Activated T-cell treated with anti-CD3 and anti-CD28 coated beads for 4 hours (primary cell): Measurements from ENCODE around the gene VGF.
"Not testable (repeated sequence)": the region's sequence is repeated elsewhere in the genome, so short reads cannot be mapped to it uniquely, and the experiment has no call there.

ENCODE experiments used
- DNase-seq: peaks from one replicate; pipeline ENCODE4 v3.0.0-alpha.2; 2020

Gene VGF

DNA sequence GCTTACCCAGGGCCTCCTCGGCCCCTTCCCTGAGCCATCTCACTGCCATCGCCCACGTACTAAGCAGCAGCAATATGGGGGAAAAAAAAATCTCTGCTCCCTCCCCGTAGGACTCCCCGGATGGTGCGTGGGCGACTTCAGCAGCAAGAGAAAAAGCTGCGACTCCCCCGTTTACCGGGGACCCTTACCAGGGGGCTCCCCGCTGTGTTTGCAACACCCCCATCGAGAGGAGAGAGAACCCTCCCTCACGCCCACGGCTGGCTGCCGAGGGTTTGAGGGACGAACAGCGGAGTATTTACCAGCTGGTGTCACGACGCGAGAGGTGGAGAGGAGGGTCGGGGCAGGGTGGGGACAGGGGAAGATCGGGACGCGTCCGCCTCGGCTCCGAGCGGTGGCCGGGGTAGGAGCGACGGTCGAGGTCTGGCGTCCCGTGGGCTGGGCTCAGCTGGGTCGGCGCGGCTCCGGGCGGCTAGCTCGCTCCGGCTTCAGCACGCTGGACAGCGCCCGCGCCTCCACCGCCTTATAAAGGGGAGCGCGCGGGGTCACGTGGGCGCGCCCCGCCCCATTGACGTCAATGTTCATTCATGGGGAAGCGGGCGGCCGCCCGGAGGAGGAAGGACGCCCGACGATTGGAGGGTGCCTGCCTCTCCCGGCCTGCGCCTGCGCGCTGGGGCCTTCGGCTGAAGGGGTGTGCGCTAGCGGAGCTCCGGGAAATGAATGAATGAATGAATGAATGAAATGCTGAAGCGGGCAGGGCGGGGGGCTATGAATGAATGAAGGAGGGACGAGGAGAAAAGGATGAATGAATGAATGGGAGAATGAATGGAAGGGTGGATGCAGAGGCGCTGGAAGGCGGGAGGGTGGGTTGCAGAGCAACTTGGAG is at the start of gene VGF:
VGF (minus strand) TSS at position 495 of the 883 bp plus-strand sequence. CDS start 726 bp downstream, outside the sequence.
- DNase-seq = peak; percentile 83

- DNase-seq = no peak
These were observed 46.6 kb upstream of the VGF start for GRCh38 chr7:101212014-101212413.

GRCh38 chr7:101211501-101211900 is 46.1 kb upstream of the VGF start:
- no peak for DNase-seq

- no peak for DNase-seq
These were observed 44.8 kb upstream of the VGF start for GRCh38 chr7:101210143-101210542.

GRCh38 chr7:101208794-101209193 is 43.4 kb upstream of the VGF start:
- no peak for DNase-seq

GRCh38 chr7:101207459-101207858 is 42.1 kb upstream of the VGF start:
- no peak for DNase-seq

DNA sequence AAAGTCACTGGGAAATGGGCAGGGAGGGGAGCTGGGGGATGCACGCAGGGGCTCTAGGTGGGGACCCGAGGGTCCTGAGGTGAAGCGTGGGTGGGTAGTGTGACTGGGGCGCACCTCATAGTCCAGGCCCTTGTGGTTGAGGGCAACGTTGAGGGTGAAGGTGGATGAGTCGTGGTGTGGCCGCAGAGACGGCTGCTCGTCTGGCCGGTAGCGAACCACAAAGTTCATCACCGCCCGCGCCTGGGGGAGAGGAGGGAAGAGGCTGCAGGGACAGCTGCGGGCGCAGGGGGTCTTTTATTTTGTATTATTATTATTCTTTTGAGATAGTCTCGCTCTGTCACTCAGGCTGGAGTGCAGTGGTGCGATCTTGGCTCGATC is 41.3 kb upstream of the VGF start:
- no peak for DNase-seq

- no peak for DNase-seq
These were observed 40.7 kb upstream of the VGF start for GRCh38 chr7:101205901-101206664.

- DNase-seq = not testable (repeated sequence)
These were observed 38.7 kb upstream of the VGF start for GRCh38 chr7:101203740-101204738.

DNA sequence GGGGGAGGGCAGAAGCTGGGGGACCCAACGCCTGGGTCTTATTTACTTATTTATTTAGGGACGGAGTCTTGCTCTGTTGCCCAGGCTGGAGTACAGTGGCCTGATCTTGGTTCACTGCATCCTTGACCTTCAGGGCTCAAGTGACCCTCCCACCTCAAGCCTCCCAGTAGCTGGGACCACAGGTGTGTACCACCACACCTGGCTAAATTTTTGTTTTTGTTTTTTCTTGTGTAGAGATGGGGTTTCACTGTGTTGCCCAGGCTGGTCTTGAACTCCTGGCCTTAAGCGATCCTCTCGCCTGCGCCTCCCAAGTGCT is 37.2 kb upstream of the VGF start:
- no peak for DNase-seq

DNA sequence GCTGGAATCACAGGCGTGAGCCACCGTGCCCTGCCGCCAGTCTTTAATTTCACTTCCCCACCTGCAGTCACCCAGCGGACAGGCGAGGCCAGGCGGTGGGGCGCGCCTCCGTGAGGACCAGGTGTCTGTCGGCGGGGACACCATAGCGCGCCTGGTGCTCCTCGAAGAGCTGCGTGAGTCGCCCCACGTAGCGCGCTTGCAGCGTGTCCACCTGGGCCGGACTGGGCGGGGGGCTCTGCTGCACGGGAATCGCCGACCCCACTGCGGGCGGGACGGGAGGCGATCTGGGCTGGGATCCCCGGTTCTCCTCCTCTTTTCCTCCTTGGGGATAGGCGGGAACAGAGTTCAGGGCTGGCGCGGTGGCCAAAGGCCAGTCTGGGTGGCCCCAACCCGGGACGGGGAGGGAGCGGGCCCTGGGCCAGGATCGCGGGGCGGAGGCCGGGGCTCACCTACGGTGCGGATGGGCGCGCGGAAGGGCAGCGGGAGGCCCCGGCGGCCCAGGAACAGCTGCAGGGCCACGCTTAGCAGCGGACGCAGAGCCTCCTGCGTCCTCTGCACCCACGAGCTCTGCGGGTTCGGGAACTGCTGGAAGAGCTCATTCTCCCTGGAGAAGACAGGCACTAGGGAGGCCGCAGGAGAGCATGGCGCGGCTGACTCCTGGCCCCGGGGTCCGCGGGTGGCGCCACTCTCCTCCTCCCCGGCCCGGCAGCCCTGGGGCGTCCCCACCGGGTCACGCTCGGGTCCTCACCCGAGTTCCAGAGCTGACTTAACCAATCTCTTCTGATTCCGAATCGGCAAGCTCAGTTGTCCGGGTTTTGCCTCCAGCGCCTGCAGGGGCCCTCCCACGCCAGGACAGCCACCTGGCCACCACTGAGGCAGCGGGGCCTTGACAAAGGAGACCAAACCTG is 36.6 kb upstream of the VGF start:
- DNase-seq = no peak

DNA sequence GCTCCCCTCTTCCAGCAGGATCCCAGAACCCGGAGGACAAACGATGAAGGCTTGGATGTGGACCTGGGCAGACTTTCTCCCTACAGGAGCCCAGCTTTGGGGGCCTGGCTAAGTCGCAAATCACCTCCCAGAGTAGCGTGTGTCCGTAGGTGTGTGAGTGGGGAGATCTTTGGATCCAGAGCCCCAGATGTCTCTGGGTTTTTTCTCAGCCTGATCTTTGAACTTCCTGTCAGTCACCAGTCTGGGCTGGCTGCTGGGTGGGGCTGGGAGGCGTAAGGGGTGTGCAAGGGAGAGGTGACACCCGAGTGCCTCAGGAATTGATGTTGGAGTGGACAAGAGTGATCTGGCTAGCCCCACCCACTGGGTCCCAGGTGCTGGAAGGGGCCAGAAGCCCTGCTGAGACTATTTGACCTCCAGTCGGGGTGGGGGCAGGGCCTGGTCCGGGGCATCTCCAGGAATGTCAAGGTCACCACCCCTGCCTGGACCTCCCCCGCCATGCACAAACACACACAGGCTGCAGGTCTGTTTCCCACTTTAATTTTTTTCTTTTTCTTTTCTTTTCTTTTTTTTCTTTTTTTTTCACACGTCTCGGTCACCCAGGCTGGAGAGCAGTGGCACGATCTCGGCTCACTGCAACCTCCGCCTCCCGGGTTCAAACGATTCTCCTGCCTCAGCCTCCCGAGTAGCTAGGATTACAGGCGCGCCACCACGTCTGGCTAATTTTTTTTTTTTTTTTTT is 35.7 kb upstream of the VGF start, which contains the start of gene MOGAT3:
MOGAT3 (minus strand) TSS at position 175 of the 738 bp plus-strand sequence. CDS start 182 bp downstream, outside the sequence.
- no peak for DNase-seq

DNA sequence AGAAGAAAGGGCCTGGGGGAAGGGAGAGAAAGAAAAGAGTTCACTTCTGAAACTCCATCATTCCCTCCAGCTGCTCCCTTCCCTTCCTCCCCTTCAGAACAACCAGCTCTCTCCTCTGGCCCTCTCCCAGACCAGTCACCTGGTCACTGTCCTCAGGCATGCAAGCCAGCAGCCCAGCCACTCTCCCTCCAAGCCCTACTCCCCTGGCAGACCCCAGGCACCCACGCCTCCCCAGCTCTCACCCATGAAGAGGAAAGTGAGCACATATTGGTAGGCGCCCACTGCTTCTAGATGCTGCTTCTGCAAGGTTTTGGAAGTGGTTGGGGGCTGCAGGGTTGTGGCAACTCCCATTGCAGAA is 35.1 kb upstream of the VGF start:
- DNase-seq = no peak

DNA sequence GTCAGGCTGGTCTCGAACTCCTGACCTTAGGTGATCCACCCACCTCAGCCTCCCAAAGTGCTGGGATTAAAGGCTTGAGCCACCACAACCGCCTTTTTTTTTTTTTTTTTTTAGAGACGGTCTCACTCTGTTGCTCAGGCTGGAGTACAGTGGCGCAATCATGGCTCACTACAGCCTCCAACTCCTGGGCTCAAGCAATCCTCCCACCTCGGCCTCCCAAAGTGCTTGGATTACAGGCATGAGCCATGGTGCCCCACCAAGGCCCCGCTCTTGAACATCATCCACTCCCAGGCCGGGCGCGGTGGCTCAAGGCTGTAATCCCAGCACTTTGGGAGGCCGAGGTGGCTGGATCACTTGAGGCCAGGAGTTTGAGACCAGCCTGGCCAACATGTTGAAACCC is 34.2 kb upstream of the VGF start:
- not testable (repeated sequence) for DNase-seq

DNA sequence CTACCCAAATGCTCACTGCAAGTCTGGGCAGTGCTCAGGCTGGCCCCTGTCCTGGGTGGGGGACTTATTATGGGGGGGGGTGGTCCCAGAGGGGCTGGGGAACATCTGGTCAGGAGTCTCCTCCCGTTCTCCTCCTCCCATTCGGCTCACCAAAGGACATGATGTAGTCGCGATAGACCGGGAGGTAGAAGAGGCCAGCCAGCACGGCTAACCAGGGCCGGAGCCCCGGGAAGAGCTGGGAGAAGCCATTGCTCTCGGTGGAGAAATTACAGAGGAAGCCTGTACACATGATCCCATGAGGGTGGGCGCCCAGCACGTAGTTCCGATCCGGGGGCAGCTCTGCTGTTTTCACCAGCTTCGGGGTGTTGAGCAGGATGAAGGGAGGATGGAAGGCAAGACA is 33.1 kb upstream of the VGF start:
- DNase-seq = no peak

- DNase-seq = no peak
These were observed 32.6 kb upstream of the VGF start for GRCh38 chr7:101197991-101198390.

DNA sequence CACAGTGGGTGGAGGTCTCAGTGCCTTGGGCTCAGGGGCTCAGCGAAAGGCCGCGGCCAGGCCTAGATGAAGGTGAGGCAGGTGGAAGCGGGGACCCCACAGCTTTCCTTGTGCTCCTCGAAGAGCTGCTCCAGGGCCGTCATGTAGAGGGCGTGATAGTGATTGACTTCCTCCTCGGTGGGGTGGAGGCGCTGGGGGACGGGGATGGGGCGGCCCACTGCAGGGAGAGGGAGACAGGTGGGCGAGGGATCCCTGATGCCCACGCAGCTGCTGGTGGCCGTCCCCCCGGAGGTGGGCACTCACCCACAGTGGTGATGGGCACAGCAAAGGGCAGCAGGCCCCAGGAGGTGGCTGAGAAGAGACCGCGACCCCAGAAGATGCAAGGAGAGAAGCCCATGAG is 30.5 kb upstream of the VGF start:
- no peak for DNase-seq

DNA sequence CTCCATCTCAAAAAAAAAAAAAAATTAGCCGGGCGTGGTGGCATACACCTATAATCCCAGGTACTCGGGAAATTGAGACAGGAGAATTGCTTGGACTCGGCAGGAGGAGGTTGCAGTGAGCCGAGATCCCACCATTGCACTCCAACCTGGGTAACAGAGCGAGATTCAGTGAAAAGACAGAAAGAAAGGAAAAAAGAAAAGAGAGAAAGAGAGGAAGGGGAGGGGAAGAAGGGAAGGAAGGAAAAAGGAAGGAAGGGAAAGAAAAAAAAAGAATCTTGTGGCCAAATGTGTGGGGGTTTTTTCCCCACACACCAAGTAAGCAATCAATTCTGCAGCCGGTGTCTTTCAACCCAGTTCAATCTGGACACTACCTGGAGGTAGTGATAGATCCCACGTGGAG is 23.7 kb upstream of the VGF start:
- DNase-seq = no peak

DNA sequence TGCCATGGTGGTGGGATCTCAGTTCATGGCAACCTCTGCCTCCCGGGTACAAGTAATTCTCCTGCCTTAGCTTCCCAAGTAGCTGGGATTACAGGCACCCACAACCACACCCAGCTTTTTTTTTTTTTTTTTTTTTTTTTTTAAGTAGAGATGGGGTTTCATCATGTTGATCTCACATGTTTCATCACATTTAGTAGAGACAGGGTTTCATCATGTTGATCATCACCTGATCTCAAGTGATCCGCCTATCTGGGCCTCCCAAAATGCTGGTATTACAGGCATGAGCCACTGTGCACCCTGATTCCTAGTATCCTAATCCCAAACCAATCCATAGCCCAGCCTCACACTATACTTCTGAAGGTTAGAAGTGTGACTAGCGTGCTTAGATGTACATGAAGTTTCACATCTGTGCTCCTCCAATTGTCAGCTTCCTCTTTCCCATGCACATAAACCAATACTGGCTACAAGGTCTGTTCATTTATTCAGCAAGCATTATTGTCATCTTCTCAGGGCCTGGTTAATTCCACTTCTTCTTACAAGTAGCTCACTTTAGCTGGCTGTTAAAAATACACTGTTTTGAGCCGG is 21.6 kb upstream of the VGF start:
- DNase-seq = no peak

GRCh38 chr7:101186194-101186593 is 20.8 kb upstream of the VGF start:
- no peak for DNase-seq
